ENCODE data around the gene FBXW9. TPM values are rescaled to one million over a fixed set of nuclear protein-coding genes. Genes with fewer than 3 reads are reported as not detected.

The FBXW9 gene
- total and polyA plus RNA-seq, 11 donors: 1.0 to 5.0 (median 2.4) TPM

GRCh38 chr19:12692960-12693359 is 3.5 kb downstream of the FBXW9 start:
- intact Hi-C loops (cut with DNase I): no loop called here
- no peak for TF ChIP-seq CTCF (IDR thresholded peaks at IDR 0.05)
- TF ChIP-seq POLR2A (IDR thresholded peaks at IDR 0.05): no peak
- 84 to 100% (median 89%) methylated on average over 2 to 5 of the region's 5 CpGs for WGBS, 4 donors

GRCh38 chr19:12689581-12690216 is 6.7 kb downstream of the FBXW9 start:
- Histone ChIP-seq H3K4me1 (no peaks in the 10 kb centered on the region), H3K9me3 (no peaks in the 10 kb centered on the region), H3K36me3 (no peaks in the 10 kb centered on the region), H3K4me3 (no peak overlapping the region), H3K27me3 (no peaks in the 10 kb centered on the region), H3K27ac (no peak overlapping the region)
- intact Hi-C loops (cut with DNase I): no loop called here
- 58 to 70% (median 66%) methylated on average over 15 to 26 of the region's 26 CpGs for WGBS, 4 donors
- DNase-seq (no peak), ATAC-seq (no peak)
- TF ChIP-seq POLR2A (IDR thresholded peaks at IDR 0.05): no peak
- TF ChIP-seq CTCF (IDR thresholded peaks at IDR 0.05): no peak

More at GRCh38 chr19:12692960-12693359, 3.5 kb downstream of the FBXW9 start:
- no peaks in the 10 kb centered on the region for H3K27me3 ChIP-seq
- peaks cover 0 to 2% (median 0%) of the 10 kb centered on the region in 9 donors for H3K36me3 ChIP-seq
- H3K4me1 ChIP-seq: peaks cover 0 to 22% (median 13%) of the 10 kb centered on the region in 12 donors
- DNase-seq (no peak), ATAC-seq (no peak)
- H3K4me3 ChIP-seq: no peak overlapping the region
- H3K27ac ChIP-seq: no peak overlapping the region
- H3K9me3 ChIP-seq: no peaks in the 10 kb centered on the region

- no peak for ATAC-seq
Measured at GRCh38 chr19:12689012-12689411, 7.4 kb downstream of the FBXW9 start.

More at GRCh38 chr19:12689012-12689411, 7.4 kb downstream of the FBXW9 start:
- WGBS, 4 donors: 80 to 94% (median 93%) methylated on average over 1 to 12 of the region's 12 CpGs
- no peaks in the 10 kb centered on the region for H3K9me3 ChIP-seq
- H3K36me3 ChIP-seq: no peaks in the 10 kb centered on the region
- no peak overlapping the region for H3K27ac ChIP-seq
- no peak for DNase-seq
- H3K27me3 ChIP-seq: no peaks in the 10 kb centered on the region
- intact Hi-C loops (cut with DNase I): no loop called here
- no peak for TF ChIP-seq CTCF (IDR thresholded peaks at IDR 0.05)
- TF ChIP-seq POLR2A (IDR thresholded peaks at IDR 0.05): no peak
- no peak overlapping the region for H3K4me3 ChIP-seq
- H3K4me1 ChIP-seq: no peaks in the 10 kb centered on the region
